CD1c-positive myeloid dendritic cell (primary cell): ENCODE measurements around the gene LONP1.

Experiments used
- DNase-seq: peaks from one replicate; pipeline ENCODE4 v3.0.0-alpha.2; 2016; ENCODE audit errors: extremely low spot score

Gene LONP1

DNA sequence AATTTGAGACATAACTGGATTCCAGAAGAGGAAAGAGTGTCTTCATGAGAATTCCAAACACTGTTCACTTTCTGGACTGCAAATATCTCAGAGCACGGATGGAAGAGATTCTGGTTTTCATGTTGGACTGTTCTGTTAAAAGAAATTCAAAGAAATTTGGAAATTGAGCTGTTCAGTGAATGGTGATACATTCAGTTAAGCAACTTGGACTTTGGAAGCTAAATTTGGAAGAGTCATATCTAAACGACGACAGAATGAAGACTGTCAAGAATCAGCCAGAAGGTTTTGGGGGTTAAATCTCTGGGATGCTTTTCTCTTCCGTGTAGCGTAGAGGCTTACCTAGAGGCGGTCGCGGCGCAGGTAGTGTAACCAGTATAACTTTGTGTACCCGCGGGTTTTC lies 71.5 kb downstream of the LONP1 start:
- DNase-seq = no peak

DNA sequence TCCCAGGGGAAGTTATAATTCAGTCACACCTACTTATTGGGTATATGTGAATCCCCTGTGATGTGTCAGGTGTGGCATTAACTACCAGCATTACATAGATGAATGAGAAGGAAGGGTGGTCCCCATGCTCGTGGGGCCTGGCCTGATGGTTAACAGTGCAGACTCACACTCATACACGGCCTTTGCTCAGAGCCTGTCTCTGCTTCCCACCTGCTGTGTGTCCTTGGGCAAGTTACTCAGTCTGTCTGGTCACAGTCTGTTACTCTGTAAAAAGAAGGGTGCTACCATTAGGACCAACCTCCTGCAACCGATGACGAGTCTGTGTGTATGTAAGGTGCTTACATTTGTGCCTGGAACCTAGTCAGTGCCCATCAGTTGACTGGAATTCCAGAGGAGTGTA lies 73.2 kb downstream of the LONP1 start:
- DNase-seq = no peak

DNA sequence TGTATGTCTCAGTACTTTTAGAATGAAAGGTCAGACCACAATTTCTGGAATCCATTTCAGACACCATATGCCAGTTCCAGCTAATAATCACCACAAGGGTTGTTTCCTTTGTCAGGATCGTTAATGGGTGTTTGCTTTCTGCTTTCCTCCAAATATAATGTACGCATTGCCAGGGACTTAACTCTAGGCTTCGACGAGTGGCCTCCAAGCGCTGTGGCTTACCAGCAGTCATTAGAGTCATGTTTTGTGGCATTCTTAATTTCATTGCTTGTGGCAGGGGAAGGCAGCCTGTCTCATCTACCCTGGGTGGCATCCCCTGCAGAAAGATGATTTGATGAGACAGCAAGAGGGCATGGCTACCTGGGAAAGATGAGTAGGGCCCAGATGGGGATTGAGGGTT lies 74.5 kb downstream of the LONP1 start:
- no peak for DNase-seq

DNA sequence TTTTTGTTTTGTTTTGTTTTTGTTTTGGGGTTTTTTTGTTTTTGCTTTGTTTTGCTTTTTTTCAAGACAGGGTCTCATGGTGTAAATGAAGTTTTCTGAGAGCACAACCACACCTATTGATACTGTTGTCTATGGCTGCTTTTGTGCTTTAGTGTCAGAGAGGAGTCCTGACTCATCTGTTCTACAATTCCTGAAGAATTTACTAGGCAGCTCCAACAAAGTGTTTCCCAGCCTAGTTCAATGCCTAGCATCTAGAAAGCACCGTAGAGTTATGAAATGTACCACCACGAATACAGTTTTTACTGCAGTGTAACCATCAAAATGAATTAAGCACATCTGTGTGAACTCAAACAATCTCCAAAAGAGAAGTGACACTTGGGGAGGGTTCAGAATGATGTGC lies 75.9 kb downstream of the LONP1 start:
- DNase-seq = no peak

DNA sequence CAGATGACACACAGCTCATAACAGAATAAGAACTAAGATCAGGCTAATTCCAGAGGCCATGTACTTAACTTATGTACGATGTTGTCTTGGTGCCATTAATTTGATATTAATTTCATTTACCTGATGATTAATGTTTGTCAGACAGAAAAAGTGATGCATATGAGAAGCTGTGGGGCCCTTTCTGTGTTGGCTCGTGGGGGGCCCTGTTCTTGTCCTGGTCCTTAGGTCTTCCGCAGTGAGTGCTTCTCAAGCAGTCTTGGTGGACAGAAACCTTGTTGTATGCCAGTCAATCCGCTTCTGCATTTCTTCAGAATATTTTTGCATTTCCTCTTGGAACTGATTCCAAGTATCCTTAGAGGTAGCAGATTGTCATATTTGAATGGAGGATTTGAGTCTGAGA lies 76.9 kb downstream of the LONP1 start:
- DNase-seq = no peak

DNA sequence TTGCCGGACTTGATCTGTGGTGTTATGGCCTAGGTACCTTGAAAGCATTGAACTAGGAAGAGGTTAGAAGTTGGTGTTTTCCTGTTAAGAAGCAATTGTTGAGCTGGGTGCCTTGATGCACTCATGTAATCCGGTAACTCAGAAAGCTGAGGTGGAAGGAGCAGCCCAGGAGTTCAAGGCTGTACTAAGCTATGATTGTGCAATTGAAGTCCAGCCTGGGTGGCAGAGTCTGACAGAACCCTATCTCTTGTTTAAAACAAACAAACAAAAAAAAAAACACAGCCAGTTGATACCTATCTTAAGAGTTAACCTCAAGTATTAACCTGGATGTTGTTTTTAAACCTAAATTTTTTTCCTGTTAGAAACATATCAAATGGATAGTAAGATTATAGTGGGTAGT lies 77.7 kb downstream of the LONP1 start:
- no peak for DNase-seq
